GM19238 (cell line): Measurements from ENCODE around the gene RPS6KL1.
A peak's percentile ranks its signal among the peaks of the same experiment; 100 is the strongest.

ENCODE experiments used
- DNase-seq: peaks from one replicate; pipeline ENCODE4 v3.0.0; 2011; ENCODE audit warnings: low spot score; ENCODE audit not compliant: insufficient read length

Gene RPS6KL1

GRCh38 chr14:74952697-74953484 lies 29.8 kb upstream of the RPS6KL1 start:
- no peak for DNase-seq

DNA sequence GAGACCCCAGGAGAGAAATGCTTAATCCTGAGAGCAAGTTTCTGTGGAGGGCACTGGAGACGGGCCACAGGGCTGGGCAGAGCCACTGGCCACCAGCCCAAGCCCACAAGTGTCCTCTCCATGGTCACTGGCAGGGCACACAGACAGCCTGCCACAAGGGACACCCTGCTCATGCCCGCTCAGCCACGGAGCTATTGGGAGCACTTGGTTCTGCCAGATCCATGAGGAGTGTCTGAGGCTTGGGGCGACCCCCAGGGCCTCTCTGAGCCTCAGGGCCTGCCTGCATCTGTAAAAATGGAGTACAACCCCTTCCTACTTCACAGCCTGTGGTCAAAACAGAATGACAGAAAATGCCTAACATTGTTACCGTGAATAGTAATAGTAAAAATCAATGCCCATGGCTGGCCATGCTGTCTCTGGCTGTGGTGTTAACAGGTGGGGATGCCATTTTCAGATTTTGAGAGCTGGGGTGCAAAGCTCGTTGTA lies 29.2 kb upstream of the RPS6KL1 start:
- no peak for DNase-seq

- no peak for DNase-seq
These were observed 28.6 kb upstream of the RPS6KL1 start for GRCh38 chr14:74951443-74952179.

DNA sequence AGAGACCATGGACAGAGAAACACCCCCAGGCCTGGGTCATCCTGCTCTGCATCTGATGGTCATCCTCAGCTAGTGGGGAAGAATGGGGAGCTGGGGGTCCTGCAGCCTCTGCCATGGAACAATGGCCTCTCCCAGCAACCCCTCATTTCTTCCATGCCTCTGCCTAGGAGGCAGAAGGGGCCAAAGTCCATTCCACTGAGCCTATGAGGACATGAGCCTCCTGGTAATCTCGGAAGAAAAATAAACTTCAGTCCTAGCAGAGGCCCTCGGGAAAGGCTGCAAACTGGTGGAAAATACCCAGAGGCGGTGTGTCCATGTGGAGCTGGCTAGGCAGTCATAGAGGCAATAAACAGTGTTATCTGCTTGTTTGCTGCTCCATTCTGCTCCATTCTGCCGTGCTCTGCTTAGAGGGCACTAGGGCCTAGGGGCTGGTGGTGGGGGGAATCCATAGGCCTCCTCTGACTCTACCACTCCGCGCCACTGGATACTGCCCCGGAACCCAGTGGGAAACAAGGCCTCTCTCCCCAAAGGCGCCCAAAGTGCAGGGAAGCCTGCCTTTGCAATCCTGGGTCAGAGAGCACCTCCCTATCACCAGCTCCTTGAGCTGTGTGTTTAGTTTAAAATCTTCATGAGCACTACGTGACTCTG lies 27.9 kb upstream of the RPS6KL1 start:
- no peak for DNase-seq

GRCh38 chr14:74949859-74950573 lies 27.0 kb upstream of the RPS6KL1 start:
- DNase-seq = no peak

DNA sequence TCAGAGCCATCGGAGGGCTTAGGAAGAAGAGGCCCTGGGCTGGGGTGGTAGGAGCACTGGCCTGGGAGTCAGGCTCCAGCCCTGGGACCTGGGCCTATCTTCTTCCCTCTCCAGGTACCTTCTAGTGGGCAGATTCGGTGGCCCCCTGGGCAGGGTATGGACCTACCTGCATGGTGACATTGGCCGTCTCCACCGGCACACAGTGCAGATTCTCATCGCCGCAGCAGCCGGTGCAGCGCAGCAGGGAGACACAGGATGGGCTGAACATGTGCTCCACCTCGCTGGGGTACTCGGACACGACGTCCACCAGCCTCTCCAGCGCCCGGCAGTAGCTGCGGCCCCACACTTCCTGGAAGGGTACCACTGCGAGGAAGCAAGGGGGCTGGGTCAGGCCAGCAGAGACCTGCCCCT lies 26.1 kb upstream of the RPS6KL1 start:
- DNase-seq = no peak

DNA sequence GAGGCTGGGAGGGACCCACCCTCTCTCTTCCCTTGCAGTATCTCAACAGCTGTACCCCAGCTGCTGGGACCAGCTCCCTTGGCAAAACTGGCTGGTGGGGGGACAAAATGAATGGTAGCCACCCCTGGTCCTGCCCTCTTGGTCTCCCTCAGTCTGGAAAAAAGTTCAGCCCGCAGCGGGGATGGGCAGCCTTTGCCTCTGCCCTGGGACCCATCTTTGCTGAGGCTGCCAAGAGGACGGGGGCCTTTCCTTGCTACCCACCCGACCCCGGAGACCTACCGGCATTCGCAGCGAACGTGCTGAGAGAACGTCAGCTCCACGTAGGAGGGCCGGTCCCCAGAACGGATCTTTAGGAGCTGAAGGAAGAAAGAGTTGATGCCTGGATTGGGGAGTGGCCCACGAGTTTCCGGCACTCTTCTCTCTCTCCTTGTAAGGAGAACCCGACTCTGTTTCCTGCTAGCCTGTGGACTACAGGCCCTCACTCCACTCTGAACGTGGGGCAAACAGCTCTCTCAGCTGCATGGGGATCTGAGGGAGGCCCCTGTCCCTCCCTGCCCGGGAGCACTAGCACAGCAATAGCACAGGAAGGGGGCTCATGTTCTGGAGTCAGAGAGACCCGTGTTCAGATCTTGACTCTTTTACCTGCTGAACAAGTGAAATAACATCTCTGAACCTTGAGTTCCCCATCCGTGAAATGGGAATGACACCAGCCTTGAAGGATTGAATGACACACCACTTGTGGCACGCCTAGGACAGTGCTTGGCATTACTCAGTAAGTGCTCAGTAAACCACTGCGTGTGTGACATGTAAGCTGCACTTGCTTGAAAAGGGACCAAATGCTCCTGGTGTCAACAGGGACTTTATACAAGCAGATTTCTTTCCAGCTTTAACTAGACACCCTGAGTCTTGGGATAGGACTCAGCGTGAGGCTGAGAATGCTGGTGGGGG lies 25.4 kb upstream of the RPS6KL1 start:
- no peak for DNase-seq

GRCh38 chr14:74947353-74948227 lies 24.5 kb upstream of the RPS6KL1 start:
- DNase-seq = no peak

DNA sequence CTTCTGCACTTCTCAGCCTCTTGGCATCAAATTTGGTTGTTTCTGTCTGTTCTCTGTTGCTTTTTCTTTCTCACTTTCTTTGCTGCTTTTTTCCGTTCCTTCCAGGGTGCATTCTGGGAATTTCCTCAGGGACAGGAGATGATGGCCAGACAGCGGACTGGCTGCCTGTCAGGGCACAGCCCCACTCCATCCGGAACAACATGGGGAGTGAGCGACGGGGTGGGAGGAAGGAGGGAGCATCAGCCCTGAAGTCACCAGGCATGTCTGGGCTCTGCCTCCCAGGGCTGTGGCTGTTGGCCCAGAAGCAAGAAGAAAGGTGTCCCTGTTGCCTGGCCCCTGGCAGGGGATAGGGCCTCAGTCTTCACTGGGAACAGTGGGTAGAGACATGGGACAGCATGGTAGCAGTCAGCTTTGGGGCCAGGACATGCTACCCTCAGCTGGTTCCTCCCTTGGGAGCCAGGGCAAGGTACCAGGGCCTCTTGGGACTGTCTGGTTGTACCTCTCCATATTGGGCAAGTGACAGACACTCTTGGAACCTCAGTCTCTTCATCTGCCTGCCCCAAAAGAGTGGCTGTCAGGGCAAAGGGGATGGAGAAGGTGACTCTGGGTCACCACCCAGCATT lies 23.7 kb upstream of the RPS6KL1 start:
- DNase-seq = no peak

GRCh38 chr14:74945852-74946658 lies 23.0 kb upstream of the RPS6KL1 start:
- peak; percentile 93 for DNase-seq

DNA sequence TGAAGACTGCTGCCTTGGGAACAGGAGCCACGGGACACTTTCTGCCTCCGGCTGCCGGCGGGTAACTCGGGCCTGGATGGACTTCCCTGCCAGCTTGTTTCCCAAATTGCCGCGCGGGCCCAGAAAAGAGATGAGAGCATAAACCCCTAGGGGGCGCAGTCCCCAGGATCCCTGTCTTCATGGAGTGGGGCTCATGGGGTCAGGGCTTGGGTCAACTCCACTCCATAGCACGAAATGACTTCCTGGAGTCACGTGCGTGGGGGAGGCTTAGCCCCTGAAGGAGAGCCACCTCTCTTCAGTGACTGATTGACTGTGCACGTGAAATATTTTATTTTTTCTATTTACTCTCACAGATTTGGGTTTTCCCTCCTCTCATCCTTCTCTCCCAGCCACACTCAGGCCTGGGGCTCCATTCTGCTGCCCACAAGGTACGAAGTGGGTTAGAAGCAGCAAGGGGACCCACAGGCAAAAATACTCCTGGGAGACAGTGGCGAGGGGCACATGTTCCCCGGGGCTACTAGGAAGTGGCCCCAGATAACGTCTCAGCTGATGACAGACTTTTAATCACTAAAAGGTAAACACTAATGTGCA lies 22.3 kb upstream of the RPS6KL1 start:
- DNase-seq = no peak

GRCh38 chr14:74942608-74943007 lies 19.5 kb upstream of the RPS6KL1 start:
- no peak for DNase-seq

DNA sequence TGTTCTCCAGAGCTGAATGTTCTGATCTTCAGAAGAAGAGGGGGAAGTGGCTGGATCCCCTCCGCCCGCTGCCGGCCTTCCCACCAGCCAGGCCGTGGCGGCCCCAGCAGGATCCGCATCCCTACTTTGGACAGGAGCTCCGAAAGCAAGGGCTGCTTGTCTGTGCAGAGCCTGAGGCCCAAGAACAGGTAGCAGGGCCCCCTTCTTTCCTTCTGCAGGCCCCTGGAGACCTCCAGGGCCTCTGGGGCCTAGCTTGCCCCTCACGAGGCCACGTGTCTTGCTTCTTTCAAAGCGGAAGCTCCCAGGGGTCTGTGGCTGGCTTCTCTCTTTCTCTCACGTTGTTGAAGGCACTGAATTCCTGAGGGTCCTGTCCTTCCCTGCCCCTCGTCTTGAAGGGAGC lies 19.1 kb upstream of the RPS6KL1 start:
- DNase-seq = no peak

DNA sequence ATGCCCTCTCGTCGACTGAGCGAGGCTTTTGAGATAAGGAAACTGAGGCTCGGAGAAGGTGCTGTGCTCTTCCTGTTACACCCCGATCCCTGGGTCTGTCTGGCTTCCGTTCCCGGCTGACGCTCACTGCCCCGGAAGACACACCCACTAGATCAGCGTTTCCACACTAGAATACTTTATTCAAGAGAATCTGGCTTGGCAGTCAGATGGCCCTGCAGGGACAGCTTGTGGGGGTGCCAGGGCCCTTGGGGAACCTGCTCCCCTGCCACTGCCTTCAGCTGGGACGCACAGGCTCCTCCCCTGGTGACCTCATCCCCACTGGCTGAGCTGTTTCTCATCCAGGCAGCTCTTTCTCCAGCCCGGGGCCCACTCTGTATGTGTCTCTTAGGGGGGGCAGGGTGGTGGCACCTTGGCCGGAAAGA lies 18.6 kb upstream of the RPS6KL1 start:
- DNase-seq = peak; percentile 70

DNA sequence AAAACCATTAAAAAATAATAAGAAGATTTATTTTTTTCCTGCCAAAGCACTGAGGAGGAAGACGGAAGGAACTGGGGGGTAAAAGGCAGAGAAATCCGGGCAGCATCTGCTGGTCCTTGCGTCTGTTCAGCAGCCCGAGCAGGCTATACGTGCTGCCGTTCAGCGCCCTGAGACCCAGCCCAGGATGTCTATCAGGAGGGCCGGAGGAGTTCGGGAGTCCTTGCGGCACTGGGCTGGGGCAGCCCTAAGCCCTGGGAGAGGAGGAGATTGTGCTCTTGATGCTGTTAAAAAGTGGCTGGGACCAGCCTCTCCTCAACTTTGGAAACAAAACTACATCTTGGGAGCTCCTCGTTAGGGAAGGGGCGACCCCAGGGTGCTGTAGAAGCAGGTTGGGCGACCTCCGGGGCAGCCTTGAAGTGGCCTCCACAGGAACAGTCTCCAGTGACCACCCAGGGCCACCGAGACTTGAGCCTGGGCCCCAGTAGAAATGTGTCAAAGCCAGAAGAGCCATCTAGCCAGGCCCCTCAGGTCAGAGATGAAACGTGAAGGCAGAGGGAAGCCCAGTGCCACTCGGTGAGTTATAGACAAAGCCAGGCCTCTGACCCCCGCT lies 18.0 kb upstream of the RPS6KL1 start:
- no peak for DNase-seq

- no peak for DNase-seq
These were observed 15.8 kb upstream of the RPS6KL1 start for GRCh38 chr14:74938531-74939495.
